Measurements from ENCODE around the gene PRRC2B.

The PRRC2B gene

DNA sequence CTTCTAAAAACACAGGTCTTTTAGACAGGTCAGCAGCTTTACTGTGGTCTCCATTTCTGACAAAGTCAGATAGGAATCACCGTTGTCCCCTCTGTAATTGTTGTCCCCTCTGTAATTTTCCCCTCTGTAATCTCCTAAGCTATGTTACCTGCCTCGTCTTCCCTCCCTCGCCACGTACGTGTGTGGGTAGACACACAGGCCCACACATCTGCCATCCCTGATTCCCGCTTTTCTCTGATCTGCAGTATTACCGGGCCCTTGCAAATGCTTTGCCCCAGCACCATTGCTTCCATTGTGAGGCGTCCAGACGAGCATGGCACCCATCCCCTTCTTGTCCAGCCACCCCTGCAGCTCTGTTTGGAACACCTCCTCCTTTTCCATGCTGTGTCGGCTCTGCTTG, 63.9 kb downstream of the PRRC2B start:
- no peak overlapping the region for H3K4me3 ChIP-seq (ENCODE audit: control insufficient read depth, low read depth, low read length)
- DNase-seq (ENCODE audit: low read depth), result no peak
- TF ChIP-seq, protein P1, sequence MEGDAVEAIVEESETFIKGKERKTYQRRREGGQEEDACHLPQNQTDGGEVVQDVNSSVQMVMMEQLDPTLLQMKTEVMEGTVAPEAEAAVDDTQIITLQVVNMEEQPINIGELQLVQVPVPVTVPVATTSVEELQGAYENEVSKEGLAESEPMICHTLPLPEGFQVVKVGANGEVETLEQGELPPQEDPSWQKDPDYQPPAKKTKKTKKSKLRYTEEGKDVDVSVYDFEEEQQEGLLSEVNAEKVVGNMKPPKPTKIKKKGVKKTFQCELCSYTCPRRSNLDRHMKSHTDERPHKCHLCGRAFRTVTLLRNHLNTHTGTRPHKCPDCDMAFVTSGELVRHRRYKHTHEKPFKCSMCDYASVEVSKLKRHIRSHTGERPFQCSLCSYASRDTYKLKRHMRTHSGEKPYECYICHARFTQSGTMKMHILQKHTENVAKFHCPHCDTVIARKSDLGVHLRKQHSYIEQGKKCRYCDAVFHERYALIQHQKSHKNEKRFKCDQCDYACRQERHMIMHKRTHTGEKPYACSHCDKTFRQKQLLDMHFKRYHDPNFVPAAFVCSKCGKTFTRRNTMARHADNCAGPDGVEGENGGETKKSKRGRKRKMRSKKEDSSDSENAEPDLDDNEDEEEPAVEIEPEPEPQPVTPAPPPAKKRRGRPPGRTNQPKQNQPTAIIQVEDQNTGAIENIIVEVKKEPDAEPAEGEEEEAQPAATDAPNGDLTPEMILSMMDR (conservative IDR thresholded peaks at IDR 0.05; ENCODE audit: control insufficient read depth, insufficient read depth, low read depth, low read length), result no peak

DNA sequence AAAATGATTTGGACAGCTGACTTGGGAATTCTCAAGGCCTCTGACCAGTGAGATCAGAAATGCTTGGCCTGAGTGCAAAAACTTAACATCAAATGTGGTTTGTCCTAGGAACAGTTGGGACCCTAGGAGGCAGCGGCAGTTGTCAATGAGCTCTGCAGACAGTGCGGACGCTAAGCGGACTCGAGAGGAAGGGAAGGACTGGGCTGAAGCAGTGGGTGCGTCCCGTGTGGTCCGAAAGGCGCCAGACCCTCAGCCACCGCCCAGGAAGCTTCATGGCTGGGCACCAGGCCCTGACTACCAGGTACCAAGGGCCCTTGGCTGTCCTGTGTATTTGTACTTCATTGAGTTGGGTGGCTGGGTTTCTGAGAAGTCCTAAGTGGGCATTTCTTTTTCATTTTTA, 65.2 kb downstream of the PRRC2B start:
- DNase-seq (ENCODE audit: low read depth), result no peak
- H3K4me3 ChIP-seq (ENCODE audit: control insufficient read depth, low read depth, low read length), result no peak overlapping the region
- TF ChIP-seq, protein P1 (conservative IDR thresholded peaks at IDR 0.05; ENCODE audit: control insufficient read depth, insufficient read depth, low read depth, low read length), result no peak

DNA sequence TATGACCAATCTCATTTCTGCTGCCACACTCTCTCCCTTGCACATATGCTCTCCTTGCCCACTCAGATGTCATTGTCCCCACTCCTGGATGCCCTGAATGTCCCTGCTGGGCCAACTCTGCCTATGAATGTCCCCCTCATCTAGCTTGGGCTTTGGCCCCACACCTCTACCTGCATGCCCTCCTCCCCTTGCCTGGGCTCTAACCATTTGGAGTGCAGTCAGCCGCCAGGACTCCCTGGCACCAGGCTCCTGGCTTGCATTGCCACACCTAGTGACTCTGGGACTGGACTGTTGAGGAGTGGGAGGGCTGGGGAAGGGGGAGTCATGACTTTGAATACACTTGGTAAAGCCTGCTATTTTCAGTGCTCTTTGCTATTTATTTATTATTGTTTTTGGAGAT, 67.3 kb downstream of the PRRC2B start:
- H3K4me3 ChIP-seq (ENCODE audit: control insufficient read depth, low read depth, low read length), result no peak overlapping the region
- TF ChIP-seq, protein P1 (conservative IDR thresholded peaks at IDR 0.05; ENCODE audit: control insufficient read depth, insufficient read depth, low read depth, low read length), result no peak
- DNase-seq (ENCODE audit: low read depth), result no peak

DNA sequence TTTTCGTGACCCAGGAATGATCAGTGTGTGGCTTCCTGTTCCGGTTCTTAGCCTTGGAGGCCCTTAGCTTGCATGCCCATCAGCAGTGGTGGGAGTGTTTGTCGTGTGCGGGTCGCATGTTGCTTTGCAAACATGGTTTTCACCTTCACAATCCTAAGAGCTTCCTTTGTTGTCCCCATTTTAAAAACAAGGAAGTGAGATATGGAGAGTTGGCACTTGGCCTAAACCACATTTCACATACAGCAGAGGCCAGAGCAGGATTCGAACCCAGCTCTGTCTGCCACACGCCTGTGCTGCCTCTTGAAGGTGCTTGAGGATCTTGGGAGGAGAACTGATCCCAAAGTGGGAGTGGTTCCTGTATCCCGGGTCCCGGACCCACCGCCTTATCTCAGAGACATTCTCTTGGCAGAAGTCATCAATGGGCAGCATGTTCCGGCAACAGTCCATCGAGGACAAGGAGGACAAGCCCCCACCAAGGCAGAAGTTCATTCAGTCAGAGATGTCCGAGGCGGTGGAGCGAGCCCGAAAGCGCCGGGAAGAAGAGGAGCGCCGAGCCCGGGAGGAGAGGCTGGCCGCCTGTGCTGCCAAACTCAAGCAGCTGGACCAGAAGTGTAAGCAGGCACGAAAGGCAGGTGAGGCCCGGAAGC, 70.6 kb downstream of the PRRC2B start:
- TF ChIP-seq, protein P1 (conservative IDR thresholded peaks at IDR 0.05; ENCODE audit: control insufficient read depth, insufficient read depth, low read depth, low read length), result no peak
- H3K4me3 ChIP-seq (ENCODE audit: control insufficient read depth, low read depth, low read length), result no peak overlapping the region
- no peak for DNase-seq (ENCODE audit: low read depth)

DNA sequence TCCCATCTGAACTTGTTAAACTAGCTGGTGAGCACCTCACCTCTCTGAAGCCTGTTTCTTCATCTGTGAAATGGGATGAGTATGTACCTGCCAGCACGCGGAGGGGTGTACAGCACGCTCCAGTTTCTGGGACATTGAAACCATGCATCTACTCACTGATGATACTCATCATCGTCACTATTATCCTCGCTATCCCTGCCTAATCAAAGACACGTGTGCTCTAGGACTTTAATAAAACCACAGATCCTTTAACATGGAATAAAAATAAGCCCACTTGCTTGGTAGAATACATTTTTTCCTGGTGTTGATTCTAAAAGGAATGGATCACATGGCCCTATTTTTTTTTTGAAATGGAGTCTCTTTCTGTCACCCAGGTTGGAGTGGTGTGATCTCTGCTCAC, 71.5 kb downstream of the PRRC2B start:
- DNase-seq (ENCODE audit: low read depth), result peak; percentile 42
- TF ChIP-seq, protein P1 (conservative IDR thresholded peaks at IDR 0.05; ENCODE audit: control insufficient read depth, insufficient read depth, low read depth, low read length), result no peak
- H3K4me3 ChIP-seq (ENCODE audit: control insufficient read depth, low read depth, low read length), result no peak overlapping the region

DNA sequence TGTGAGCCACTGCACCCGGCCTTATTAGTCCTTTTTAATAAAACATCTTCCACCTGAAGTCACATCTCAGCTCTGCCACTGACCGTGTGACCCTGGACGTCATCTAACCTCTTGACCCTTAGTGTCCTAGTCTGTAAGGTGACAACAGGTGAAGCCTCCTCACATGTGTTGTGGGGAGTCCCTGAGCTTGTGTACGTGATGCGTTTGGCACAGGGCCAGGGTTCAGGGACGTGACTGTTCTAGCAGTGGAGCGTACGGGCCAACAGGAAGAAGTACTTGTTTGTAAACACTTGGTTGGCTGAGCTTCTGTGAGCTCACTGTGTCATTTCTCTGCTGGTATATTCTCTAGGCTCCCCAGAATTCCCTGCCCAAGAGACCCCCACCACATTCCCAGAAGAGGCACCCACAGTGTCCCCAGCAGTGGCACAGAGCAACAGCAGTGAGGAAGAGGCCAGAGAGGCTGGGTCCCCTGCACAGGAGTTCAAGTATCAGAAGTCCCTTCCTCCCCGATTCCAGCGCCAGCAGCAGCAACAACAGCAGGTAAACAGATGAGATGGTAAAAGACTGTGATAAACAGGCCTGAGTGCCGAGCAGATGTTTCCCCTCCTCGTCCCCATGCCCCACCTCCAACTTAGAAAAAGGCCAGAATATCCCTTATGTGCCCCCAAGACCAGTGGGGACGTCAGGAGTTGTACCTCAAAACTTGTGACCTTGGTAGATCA, 73.5 kb downstream of the PRRC2B start:
- H3K4me3 ChIP-seq (ENCODE audit: control insufficient read depth, low read depth, low read length), result no peak overlapping the region
- no peak for DNase-seq (ENCODE audit: low read depth)
- TF ChIP-seq, protein P1 (conservative IDR thresholded peaks at IDR 0.05; ENCODE audit: control insufficient read depth, insufficient read depth, low read depth, low read length), result no peak
